Muscle of leg (tissue), 11 donors: ENCODE results near the gene FAM110C. TPM values are rescaled to one million over a fixed set of nuclear protein-coding genes. Genes with fewer than 3 reads are reported as not detected.
"Not testable (repeated sequence)": the region's sequence is repeated elsewhere in the genome, so short reads cannot be mapped to it uniquely, and the experiment has no call there.

Experiments
- DNase-seq: peaks from one replicate; pipeline ENCODE4 v3.0.0; 2013
- H3K27ac ChIP-seq: one replicate; pipeline ENCODE4 v1.5.1; 2013; ENCODE audit warnings: mild to moderate bottlenecking, low read length, control low read depth
- H3K27me3 ChIP-seq: one replicate; pipeline ENCODE4 v1.6.1; 2013; ENCODE audit warnings: low read length; ENCODE audit not compliant: control insufficient read depth, insufficient read depth
- H3K36me3 ChIP-seq: one replicate; pipeline ENCODE4 v1.6.1; 2013; ENCODE audit warnings: low read length; ENCODE audit not compliant: control insufficient read depth, insufficient read depth
- H3K4me1 ChIP-seq: one replicate; pipeline ENCODE4 v1.6.1; 2013; ENCODE audit warnings: low read length; ENCODE audit not compliant: control insufficient read depth, insufficient read depth
- H3K4me3 ChIP-seq: one replicate; pipeline ENCODE4 v1.5.1; 2013; ENCODE audit warnings: low read length, control low read depth
- H3K9me3 ChIP-seq: replicated peaks from 2 replicates; pipeline ENCODE4 v1.6.1; 2013; ENCODE audit warnings: low read depth, low read length; ENCODE audit not compliant: control insufficient read depth
- WGBS: methylation state at CpG from one replicate; pipeline ENCODE4 v1.1.5; 2013; ENCODE audit warnings: missing lambda C conversion rate; ENCODE audit not compliant: insufficient coverage; 5-methylcytosine and 5-hydroxymethylcytosine counted together
- polyA plus RNA-seq, 8 donors: library from polyadenylated mRNA; unstranded; fragments of 120-200 nt; gene quantifications; one replicate each; pipeline versions ENCODE4 v1.2.1 to v1.2.3, GENCODE V29; 2013; ENCODE audit warnings: inconsistent platforms in 1 of 8, low replicate concordance in 1 of 8; ENCODE audit not compliant: insufficient read length in 8 of 8, insufficient read depth in 1 of 8
- total RNA-seq: library from RNA; stranded (reverse); fragments of 120-200 nt; gene quantifications from one replicate; pipeline ENCODE4 v1.2.4, GENCODE V29; 2013

Gene FAM110C
- total and polyA plus RNA-seq, 9 donors, result 0.26 to 2.3 (median 1.0) TPM

DNA sequence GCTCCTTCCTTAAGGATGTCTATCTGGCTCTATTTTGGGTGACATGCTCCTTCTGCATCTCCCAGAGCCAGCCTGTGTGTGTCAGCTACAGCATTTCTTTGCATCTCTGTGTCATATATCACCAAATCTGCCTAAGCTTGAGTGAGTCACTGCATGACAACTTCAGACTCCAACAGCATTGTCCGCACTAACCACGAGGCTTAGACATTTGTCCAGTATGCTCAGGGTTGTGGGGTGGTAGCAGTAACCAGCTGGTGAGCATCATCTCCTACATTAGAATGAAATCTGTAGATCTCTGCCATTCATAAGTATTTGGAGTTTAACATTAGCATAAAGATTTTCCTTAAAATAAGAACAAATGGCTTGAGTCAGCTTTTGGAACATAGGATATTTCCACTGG lies 30.4 kb downstream of the FAM110C start:
- not testable (repeated sequence) for DNase-seq, H3K9me3 ChIP-seq, H3K36me3 ChIP-seq, H3K4me1 ChIP-seq, H3K27me3 ChIP-seq, H3K27ac ChIP-seq, H3K4me3 ChIP-seq
- no CpG with 5 or more reads among the region's 2 CpGs for WGBS

DNA sequence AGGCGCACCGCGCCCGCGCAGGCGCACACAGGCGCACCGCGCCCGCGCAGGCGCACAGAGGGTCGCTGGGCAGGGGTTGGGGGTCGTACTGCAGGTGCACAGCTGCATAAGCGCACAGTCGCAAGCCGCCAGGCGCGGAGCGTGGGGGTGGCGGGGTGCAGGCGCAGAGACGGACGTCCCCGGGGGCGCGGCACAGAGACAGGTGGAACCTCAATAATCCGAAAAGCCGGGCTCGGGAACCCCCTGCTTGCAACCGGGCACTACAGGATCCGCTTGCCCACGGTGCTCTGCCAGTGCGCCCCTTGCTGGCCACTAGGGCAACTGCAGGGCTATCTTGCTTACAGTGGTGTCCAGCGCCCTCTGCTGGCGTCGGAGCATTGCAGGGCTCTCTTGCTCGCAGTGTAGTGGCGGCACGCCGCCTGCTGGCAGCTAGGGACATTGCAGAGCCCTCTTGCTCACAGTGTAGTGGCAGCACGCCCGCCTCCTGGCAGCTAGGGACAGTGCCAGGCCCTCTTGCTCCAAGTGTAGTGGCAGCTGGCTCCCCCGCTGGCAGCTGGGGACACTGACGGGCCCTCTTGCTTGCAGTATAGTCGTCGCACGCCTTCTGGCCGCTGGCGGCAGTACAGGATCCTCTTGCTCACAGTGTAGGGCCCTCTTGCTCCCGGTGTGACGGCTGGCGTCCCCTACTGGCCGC lies 34.9 kb downstream of the FAM110C start:
- H3K27me3 ChIP-seq, result no peaks in the 10 kb centered on the region
- H3K4me1 ChIP-seq, result no peaks in the 10 kb centered on the region
- no peaks in the 10 kb centered on the region for H3K36me3 ChIP-seq
- 55% methylated on average over 50 of the region's 54 CpGs for WGBS
- peaks cover 4% of the 10 kb centered on the region for H3K9me3 ChIP-seq
- peak; percentile 40 for DNase-seq
- H3K27ac ChIP-seq, result no peak overlapping the region
- no peak overlapping the region for H3K4me3 ChIP-seq

DNA sequence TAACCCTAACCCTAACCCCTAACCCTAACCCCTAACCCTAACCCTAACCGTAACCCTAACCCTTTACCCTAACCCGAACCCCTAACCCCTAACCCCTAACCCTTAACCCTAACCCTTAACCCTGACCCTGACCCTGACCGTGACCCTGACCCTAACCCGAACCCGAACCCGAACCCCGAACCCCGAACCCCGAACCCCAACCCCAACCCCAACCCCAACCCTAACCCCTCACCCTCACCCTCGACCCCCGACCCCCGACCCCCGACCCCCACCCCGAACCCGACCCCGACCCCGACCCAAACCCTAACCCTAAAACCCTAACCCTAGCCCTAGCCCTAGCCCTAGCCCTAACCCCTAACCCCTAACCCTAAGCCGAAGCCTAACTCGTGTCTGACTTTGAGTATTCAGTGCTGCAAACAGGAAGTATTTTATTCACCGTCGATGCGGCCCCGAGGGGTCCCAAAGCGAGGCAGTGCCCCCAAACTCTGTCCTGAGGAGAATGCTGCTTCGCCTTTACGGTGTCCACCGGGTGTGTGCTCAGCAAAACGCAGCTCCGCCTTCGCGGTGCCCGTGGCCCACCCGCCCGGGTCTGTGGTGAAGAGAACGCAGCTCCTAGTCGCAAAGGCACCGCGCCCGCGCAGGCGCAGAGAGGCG lies 36.0 kb downstream of the FAM110C start:
- H3K4me3 ChIP-seq, result no peak overlapping the region
- DNase-seq, result peak; percentile 69
- H3K36me3 ChIP-seq, result no peaks in the 10 kb centered on the region
- H3K9me3 ChIP-seq, result peaks cover 4% of the 10 kb centered on the region
- H3K27me3 ChIP-seq, result no peaks in the 10 kb centered on the region
- no peak overlapping the region for H3K27ac ChIP-seq
- H3K4me1 ChIP-seq, result no peaks in the 10 kb centered on the region
- WGBS, result 69% methylated on average over 17 of the region's 42 CpGs

Other genes with a start within 250 kb of the FAM110C start
- 32.4 TPM for gene SH3YL1, start 217.5 kb upstream of the FAM110C start, total RNA-seq
- 10 to 100 TPM; 28.8 to 45.2 (median 35.0) TPM for gene SH3YL1, start 217.5 kb upstream of the FAM110C start, polyA plus RNA-seq
- 96.6 TPM for gene ACP1, start 218.4 kb upstream of the FAM110C start, total RNA-seq
- 100 to 1,000 TPM in 1 of 8 donors, 10 to 100 TPM in 7; 90.6 to 103 (median 97.3) TPM for gene ACP1, start 218.4 kb upstream of the FAM110C start, polyA plus RNA-seq
- gene ALKAL2, start 241.6 kb upstream of the FAM110C start, total RNA-seq, result 1.1 TPM
- 1 to 10 TPM; 1.1 to 3.1 (median 1.7) TPM for gene ALKAL2, start 241.6 kb upstream of the FAM110C start, polyA plus RNA-seq